ENCODE data around the gene STRN4. TPM values are rescaled to one million over a fixed set of nuclear protein-coding genes. Genes with fewer than 3 reads are reported as not detected.
"Not testable (repeated sequence)": the region's sequence is repeated elsewhere in the genome, so short reads cannot be mapped to it uniquely, and the experiment has no call there.

The STRN4 gene
- total RNA-seq, 4 donors from 2014 or later: 77.4 to 127 (median 87.4) TPM

- Histone ChIP-seq H3K4me1 (peaks cover 0 to 47% (median 12%) of the 10 kb centered on the region in 4 donors), H3K36me3 (peaks cover 0 to 10% (median 7%) of the 10 kb centered on the region in 3 donors), H3K27ac (peak overlapping the region; percentile 29 to 86 (median 56)), H3K9me3 (no peaks in the 10 kb centered on the region), H3K4me3 (no peak overlapping the region), H3K27me3 (no peaks in the 10 kb centered on the region)
- no peak for DNase-seq (ENCODE audit: low spot score in 2 of 2)
- 24 to 33% methylated on average over 5 of the region's 5 CpGs for WGBS, 2 donors
- TF ChIP-seq EP300 (IDR thresholded peaks at IDR 0.05) (peak; percentile 32 to 75), CTCF (IDR thresholded peaks at IDR 0.05) (no peak)
Observed at GRCh38 chr19:46761418-46761831, 15.2 kb upstream of the STRN4 start.

GRCh38 chr19:46760897-46761296 lies 14.6 kb upstream of the STRN4 start:
- peaks cover 0 to 15% (median 8%) of the 10 kb centered on the region in 3 donors for H3K36me3 ChIP-seq
- 33 to 35% methylated on average over 4 of the region's 4 CpGs for WGBS, 2 donors
- DNase-seq (ENCODE audit: low spot score in 2 of 2); H3K9me3 ChIP-seq; H3K27me3 ChIP-seq; H3K4me3 ChIP-seq: not testable (repeated sequence)
- peak overlapping the region; percentile 29 to 86 (median 56) for H3K27ac ChIP-seq
- peaks cover 0 to 47% (median 12%) of the 10 kb centered on the region in 4 donors for H3K4me1 ChIP-seq

GRCh38 chr19:46760363-46760762 lies 14.1 kb upstream of the STRN4 start:
- no peak overlapping the region for H3K4me3 ChIP-seq
- peaks cover 0 to 53% (median 15%) of the 10 kb centered on the region in 4 donors for H3K4me1 ChIP-seq
- H3K9me3 ChIP-seq: no peaks in the 10 kb centered on the region
- TF ChIP-seq EP300 (IDR thresholded peaks at IDR 0.05): no peak
- peak overlapping the region in 2 of 4 donors; percentile 78 to 86 for H3K27ac ChIP-seq
- H3K36me3 ChIP-seq: peaks cover 0 to 21% (median 8%) of the 10 kb centered on the region in 3 donors
- 92 to 96% methylated on average over 5 of the region's 5 CpGs for WGBS, 2 donors
- H3K27me3 ChIP-seq: no peaks in the 10 kb centered on the region
- DNase-seq (ENCODE audit: low spot score in 2 of 2): no peak

- Histone ChIP-seq H3K27ac (peak overlapping the region in 2 of 4 donors; percentile 78 to 86), H3K27me3 (no peaks in the 10 kb centered on the region), H3K4me1 (peaks cover 0 to 56% (median 16%) of the 10 kb centered on the region in 4 donors), H3K4me3 (no peak overlapping the region), H3K9me3 (no peaks in the 10 kb centered on the region), H3K36me3 (peaks cover 0 to 22% (median 8%) of the 10 kb centered on the region in 3 donors)
- 60 to 69% methylated on average over 7 of the region's 7 CpGs for WGBS, 2 donors
- TF ChIP-seq CTCF (IDR thresholded peaks at IDR 0.05) (no peak), EP300 (IDR thresholded peaks at IDR 0.05) (peak in 1 of 2 donors; percentile 87)
- DNase-seq (ENCODE audit: low spot score in 2 of 2): peak; percentile 69 to 83
Observed at GRCh38 chr19:46759817-46760333, 13.6 kb upstream of the STRN4 start.

GRCh38 chr19:46759206-46759605 lies 13.0 kb upstream of the STRN4 start:
- TF ChIP-seq POLR2A (IDR thresholded peaks at IDR 0.05): no peak
- no peak for TF ChIP-seq EP300 (IDR thresholded peaks at IDR 0.05)
- TF ChIP-seq CTCF (IDR thresholded peaks at IDR 0.05): no peak
- no peaks in the 10 kb centered on the region for H3K9me3 ChIP-seq
- DNase-seq (ENCODE audit: low spot score in 2 of 2): no peak
- H3K27ac ChIP-seq: peak overlapping the region in 2 of 4 donors; percentile 78 to 86
- H3K27me3 ChIP-seq: no peaks in the 10 kb centered on the region
- H3K36me3 ChIP-seq: peaks cover 0 to 22% (median 8%) of the 10 kb centered on the region in 3 donors
- 76 to 81% methylated on average over 6 of the region's 6 CpGs for WGBS, 2 donors
- H3K4me1 ChIP-seq: peaks cover 0 to 62% (median 16%) of the 10 kb centered on the region in 4 donors
- H3K4me3 ChIP-seq: no peak overlapping the region

- WGBS, 2 donors: 85 to 86% methylated on average over 28 to 30 of the region's 30 CpGs
- Histone ChIP-seq H3K27me3 (no peaks in the 10 kb centered on the region), H3K27ac (no peak overlapping the region), H3K4me1 (peaks cover 0 to 53% (median 14%) of the 10 kb centered on the region in 4 donors), H3K36me3 (peaks cover 0 to 36% (median 8%) of the 10 kb centered on the region in 3 donors), H3K4me3 (no peak overlapping the region), H3K9me3 (no peaks in the 10 kb centered on the region)
- DNase-seq (ENCODE audit: low spot score in 2 of 2): no peak
- TF ChIP-seq POLR2A (IDR thresholded peaks at IDR 0.05) (no peak), CTCF (IDR thresholded peaks at IDR 0.05) (no peak), EP300 (IDR thresholded peaks at IDR 0.05) (no peak)
Observed at GRCh38 chr19:46756544-46756888, 10.3 kb upstream of the STRN4 start.

All from tibial nerve (tissue), 4 donors.